UCSD-AML1 (cell line): ENCODE results near the gene TLR5.

Experiments
- DNase-seq: peaks from one replicate; lab custom pipeline; 2025; ENCODE audit not compliant: unreplicated experiment; lab: John Stamatoyannopoulos, UW

Gene TLR5

DNA sequence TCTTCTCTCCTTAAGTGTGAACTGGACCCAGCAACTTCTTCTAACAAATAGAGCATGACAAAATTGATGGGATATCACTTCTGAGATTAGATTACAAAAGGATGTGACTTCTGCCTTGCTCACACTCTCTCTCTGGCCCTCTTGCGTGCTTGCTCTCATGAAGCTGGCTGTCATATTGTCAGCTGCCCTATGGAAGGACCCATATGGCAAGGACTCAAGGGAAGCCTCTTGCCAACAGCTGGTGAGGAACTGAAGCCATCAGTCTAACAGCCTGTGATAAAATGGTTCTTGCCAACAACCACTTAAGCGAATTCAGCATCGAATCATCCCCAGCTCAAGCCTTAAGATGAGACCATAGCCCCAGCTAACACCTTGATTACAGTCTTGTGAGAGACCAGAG is 4.8 kb upstream of the TLR5 start:
- DNase-seq = no peak

DNA sequence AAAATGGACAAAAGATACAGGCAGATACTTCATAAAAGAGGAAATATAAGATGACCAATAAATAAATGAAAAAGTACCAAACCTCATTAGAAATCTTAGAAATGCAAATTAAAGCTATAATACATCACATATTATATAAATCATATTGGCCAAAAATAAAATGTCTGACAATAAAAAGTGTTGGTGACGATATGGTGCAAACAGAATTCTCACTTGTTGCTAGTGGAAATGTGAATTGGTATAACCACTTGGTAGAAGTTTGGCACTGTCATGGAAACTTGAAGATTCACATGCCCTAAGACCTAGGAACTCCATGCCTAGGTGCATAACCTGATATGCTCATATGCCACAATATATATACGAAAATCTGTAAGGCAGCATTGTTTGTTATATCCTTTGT is 4.4 kb upstream of the TLR5 start:
- no peak for DNase-seq

DNA sequence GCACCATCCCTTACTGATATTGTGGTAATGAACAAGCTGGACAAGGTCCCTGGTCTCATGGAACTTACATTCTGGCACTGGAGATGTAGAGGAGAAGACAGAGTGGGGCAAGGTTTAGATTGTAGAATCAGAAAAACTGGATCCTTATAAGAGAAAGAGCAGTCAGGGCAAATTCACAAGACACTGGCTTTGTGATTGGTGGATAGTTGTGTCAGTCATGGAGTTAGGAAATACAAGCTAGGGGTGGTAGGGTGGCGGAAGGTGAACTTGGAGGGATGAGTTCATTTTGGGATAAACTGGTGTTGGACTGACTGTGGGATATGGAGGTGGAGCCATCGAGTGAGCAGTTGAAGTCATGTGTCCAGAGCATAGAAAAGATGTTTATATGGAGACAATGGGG is 3.7 kb upstream of the TLR5 start:
- no peak for DNase-seq

DNA sequence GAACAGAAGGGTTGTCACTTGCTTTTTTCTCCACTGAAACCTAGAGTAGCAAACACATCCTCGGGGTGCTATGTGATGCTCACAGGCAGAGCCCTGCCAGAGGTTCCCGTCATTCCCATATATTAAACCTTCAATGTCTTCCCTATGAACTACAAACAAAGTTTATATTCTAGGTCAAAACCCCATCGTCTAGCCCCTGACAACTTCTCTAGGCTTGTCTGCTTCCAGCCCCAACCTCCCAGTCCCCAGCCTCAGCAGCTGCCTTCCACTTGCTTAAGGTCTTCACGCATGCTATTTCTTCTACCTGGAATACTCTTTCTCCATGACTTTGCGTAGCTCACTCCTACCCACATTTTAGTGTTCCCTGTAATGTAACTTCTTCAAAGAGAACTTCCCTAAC is 1.9 kb upstream of the TLR5 start:
- no peak for DNase-seq

DNA sequence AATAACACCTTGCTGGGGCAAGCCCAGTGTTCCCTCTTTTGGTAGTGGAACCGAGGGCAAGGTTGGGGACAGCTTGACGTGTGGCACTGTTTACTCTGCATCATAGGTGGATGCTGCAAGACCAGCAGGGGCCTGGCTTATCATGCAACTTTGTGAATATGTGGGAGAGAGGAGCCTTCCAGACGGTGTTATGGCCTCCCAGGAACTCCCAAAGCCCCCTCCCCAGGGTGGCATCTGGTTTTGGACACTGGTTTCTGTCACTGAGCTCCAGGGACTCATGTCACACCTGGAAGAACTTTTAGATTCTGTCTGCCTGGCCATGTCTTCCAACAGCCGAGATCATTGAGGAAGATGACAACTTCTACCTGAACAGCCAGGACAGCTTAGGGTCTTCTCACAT is 1.4 kb upstream of the TLR5 start:
- no peak for DNase-seq

DNA sequence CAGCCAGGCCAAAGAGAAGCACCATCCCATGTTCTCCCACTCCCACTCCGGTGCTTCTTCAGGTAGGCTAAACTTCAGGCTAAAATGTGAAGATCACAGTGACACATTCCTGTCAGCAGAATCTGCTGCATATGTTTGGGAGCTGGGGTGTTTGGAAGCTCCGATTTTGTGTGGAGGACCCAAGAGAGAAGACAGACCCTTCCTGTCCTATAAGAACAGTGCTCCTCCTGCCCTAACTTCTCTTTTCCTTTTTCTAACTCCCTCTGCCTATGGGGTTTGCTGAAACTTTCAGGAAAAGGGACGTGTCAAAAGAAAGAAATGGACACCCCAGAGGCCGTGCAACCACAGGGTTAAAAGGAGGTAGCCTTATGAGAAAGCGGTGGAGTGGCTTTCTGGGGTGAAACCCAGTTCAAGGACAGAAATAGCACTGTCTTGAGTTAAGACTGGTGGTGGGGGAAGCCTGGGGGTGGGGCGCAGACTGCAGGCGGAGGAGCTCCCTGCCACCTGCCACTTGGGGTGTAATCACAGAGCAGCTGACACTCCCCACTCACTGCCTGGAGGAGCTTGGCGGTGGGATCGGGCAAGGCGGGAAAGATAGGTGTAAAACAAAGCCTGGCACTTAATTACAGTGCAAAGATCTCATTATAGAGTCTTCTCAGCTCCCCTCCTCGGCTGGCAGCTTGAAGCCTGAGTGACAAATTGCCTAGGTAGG is 645 bp upstream of the TLR5 start:
- peak; percentile 57 for DNase-seq

DNA sequence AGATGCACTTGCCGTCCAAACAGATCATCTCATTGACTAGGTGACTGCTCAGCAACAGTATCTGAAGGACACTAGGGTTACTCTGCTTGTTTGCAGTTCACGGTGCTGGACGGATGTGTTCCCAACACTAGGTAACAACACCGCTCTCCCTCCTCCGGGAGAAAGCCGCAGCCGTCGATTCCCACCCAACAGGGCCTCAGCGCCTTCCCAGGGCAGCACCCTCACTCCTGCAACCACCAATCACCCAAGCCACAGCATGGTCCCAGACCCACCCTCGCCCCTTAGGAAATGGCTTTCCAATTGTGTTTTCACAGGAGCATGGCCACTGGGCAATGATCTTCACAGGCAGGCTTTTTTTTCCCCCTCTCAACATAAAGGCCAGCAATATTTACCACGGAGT is 779 bp downstream of the TLR5 start:
- DNase-seq = no peak

DNA sequence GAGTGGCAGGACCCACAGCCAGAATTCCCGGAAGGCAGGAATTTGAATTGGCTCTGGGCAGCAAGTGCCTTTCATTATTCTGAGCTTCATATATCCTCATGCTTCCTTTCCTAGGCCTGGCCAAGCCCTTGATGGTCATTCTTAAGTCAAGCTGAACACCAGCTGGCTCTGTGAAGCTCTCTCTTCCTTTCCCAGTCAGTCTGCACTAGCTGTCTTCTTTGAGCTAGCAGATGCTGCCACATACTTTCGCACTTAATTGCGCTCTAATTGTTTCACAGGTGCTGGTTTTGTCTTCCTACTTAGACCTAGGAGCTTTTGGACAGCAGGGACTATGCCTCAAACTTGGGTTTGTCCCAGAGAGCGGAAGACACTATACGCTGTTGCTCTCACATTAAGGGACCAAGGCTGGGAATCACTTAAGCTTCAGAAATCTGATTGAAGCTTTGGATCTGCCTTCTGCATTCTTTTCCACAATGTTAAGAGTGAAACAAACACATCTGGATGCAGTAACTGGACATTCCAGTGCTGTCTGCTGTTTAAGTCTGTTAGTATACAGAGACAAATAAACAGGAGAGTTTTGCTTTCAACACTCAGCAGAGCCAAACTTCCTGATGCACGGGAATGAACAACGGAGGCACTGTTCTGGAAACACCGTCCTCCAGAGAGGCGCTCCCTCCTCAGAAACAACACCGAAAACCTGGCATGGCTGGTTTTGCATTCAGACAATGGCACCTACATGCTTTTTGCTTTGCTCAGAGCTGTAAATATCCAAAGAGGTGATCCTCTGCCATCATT is 2.2 kb downstream of the TLR5 start:
- DNase-seq = no peak

DNA sequence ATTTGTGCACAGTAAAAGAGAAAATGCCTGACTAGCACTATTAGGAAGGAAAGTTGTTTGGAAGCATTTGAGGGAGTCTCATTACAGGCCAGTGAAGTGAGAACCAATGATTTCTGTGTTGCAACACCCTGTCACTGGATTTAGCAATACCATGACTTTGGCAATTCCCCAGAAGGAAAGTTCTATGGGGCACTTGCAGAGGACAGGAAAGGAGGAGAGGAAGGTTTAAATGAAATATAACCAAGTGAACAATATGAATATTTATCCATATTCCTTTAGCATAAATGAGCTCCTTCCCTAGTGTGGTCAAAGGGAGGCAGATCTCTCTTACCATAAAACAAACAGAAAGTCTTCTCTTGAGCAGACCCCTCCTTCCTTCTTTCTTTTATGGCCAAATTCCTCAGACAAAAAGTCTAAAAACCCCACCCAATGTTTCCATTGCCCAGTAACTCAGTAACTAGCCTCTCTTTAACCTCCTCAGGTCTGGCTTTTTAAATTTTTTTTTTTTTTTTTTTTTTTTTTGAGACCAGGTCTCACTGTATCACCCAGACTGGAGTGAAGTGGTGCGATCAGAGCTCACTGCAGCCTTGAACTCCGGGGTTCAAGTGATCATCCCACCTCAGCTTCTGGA is 5.5 kb downstream of the TLR5 start:
- no peak for DNase-seq

DNA sequence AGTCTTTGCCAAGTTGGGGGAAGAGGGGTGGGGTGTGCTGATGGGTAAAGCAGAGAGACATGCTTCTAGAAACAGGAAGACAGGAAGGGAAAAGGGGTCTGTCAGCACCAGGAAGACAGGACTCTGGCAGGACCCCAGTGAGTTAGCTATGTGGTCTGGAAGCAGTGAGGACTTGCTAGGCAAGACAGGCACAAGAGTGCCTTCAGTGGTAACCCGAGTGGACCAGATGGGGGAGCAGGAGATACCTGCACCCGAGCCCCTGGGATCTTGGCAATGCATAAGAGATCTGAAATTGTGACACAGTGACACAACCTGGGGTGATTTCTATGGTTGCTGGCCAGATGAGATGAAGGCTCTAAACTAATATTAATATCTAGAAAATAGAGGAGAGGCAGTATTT is 7.0 kb downstream of the TLR5 start:
- DNase-seq = no peak

DNA sequence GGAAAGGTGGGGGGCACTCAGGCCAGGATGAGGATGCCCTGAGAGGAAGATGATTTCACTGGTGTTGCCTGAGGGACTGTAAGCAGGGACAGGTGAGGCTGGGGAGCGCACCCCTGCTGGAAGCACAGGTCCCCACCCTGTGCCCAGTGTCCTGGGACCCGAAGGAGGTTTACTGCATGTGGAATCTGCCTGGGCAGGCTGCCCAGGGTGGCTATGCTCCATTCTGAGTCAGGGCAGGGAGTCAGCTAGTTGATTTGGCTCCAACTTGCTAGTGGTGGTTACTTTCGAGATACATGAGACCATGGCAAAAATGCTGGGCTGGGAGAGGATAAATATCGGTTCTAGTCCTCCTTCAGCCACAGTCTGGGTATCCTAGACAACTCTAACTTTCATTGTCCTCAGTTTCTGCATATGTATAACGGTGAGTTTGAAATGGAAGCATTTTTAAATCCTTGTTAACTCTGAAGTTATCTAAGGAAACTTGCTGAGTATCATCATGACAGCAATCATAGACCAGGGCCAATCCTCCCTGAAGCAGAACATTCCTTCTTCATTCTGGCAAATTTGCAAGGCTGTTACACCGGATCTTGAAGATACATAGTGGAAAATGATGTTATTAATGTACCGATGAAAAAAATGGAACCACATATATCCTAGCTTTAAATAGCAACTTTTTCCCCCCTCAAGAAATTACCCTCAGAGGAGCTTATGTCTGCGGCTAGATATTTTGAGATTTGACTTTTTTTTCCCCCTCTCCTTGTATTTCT is 7.7 kb downstream of the TLR5 start:
- no peak for DNase-seq

DNA sequence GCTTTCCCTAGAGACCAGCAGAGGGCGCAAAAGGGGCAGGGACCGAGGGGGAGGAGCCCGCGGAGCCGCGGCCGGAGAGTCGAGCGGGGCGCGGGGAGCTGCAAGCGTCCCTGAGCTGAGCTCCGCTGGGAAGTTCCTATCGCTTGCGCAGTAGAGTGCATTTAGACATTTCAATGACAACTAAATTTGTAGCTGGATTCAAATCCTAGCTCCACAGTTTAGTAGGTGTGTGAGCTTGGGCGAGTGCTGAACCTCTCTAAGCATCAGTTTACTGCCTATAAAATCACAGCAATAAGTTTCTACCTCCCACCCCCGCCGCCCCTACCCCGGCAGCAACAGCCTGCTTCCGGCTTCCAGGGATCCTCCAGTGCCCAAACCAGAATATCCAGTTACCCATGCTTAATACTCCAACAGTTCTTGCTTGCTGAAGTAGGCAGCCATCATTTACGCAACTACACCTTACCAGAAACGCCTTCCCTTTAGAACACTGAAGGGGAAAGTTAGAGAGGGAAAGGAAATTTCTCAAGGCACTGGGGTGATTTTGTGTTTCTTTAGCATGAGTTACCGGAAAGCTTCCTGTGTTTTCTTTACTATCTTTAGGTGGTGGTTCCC is 9.1 kb downstream of the TLR5 start:
- DNase-seq = peak; percentile 75

DNA sequence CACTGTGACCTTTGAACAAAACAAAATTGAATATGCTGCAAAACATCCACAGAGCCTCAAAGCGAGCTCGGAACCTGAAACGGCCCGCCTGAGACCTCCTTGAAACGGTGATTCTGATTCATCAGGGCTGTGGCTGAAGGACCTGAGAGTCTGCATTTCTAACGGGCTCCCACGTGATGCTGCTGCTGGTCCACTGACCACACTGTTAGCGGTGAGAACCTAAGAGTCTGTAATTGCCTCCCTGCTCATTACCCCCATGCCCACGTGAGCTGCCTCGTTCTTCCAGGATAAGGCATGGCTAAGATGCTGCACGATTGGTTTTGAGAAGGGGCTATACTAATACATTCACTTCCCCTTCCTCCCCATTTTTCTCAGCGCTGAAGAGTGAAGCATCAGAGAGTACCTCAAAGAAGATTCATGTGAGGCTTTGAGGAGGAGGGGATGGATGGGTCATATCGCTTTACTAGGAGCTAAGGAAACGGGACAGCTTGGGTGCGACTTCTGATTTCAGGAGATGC is 9.7 kb downstream of the TLR5 start:
- no peak for DNase-seq

DNA sequence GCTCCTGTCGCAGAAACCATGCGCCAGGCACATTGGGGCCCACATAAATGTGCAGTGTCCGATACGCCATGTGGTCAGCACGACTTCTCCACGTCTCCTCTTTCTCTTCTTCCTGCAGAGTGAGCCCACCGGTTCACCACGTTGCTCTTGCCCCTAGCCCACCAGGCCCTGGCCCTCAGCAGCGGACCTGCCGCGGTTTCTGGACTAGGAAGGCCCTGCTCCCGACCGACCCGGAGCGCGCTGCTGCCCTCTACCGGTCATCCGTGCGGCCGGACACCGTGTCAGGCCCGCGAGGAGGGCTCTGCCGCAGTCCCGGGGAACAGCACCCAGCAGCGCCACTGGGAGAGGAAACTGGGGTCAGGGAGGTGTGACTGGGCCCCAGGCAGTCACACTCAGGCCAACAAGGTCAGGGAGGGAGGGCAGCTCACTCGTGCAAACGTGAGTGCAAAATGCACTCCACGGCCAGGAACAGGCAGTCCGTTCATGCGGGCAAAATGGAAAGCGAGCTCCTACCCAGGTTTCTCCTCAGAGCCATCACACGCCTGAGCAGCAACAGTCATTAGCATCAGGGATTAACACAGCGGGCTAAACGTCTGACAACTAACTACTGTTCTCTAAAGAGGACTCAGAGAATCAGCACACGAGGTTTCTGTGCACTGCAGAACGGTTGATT is 13.7 kb downstream of the TLR5 start:
- peak; percentile 60 for DNase-seq

DNA sequence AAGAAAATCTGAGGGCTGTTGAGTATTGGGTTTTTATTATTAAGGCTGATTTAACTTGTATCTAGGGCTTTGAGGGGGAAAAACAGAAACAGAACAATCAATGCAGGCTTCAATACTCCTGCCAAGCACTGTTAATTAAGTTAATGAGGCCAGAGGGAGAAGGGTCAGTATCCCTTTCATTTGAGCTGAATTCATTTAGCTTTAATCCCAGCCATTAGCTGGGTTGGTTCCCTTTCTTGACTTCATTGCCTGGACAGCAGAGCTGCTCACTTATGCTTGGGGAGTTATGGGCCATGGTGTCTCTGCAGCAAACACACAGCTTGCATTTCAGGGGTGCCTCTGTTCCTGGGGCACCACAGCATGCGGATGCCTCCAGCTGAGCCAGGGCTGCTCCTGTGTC is 16.3 kb downstream of the TLR5 start:
- DNase-seq = no peak

DNA sequence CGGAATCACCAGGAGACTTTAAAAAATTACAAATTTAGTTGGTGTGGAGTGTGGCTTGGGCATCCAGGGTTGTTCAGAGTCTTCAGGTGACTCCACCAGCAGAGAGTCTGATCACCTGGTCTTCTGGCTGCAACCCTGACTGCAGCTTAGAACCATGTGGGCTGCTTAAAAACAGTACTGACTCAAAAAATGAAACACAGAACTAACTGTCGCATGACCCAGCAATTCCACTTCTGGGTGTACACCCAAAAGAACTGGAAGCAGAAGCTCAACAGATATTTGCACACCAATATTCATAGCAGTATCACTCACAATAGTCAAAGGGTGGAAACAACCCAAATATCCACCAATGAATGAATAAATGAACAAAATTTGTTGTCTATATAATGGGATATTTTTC is 17.3 kb downstream of the TLR5 start:
- DNase-seq = no peak

DNA sequence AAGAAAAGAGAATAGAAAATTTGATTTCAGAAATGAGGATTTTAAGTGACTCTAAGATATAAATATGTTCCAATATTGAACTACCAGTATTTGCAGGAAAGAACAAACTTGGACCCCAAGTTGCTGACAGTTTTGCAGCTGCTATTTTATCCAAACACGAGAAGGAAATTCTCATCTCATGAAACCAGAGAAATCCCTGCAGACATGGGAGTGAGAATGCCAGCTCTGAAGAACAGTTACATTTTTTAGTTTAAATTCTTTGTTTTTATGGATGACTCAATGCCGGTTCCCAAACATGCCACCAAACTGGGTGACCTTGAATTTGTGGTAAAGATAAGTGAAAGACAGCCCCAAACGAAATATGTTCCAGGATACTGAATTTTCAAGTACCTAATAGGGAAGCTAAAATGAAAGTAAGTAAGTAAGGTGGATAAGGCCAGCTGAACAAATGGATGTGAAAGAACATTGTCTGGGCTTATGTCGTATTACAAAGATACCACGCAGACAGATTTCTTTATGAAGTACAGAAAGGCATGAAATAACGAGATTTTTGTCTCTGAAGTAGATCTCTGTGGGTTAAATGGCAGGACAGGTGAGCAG is 19.9 kb downstream of the TLR5 start:
- no peak for DNase-seq

DNA sequence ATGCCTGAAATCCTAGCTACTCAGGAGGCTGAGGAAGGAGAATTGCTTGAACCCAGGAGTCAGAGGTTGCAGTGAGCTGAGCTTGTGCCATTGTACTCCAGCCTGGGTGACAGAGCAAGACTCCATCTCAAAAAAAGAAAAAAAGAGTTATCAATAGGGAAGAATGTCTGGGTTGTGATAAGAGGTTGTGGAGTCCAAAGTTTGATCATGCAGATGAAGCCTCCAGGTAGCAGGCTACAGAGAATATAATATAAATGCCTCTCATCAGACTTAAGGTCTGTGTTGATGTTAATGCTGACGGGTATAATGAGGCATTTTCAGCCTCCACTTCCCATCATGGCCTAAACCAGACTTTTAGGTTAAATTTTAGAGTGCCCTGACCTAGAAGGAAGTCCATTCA is 24.6 kb downstream of the TLR5 start:
- DNase-seq = no peak

DNA sequence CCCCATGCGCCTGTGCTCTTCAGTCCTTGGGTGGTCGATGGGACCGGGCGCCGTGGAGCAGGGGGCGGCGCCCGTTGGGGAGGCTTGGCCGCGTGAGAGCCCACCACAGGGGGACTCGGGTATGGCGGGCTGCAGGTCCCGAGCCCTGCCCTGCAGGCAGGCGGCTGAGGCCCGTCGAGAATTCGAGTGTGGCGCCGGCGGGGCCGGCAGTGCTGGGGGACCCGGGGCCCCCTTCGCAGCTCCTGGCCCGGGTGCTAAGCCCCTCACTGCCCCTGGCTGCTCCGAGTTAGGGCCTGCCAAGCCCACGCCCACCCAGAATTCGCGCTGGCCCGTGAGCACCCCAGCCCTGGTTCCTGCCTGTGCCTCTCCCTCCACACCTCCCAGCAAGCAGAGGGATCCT is 26.1 kb downstream of the TLR5 start:
- DNase-seq = no peak

DNA sequence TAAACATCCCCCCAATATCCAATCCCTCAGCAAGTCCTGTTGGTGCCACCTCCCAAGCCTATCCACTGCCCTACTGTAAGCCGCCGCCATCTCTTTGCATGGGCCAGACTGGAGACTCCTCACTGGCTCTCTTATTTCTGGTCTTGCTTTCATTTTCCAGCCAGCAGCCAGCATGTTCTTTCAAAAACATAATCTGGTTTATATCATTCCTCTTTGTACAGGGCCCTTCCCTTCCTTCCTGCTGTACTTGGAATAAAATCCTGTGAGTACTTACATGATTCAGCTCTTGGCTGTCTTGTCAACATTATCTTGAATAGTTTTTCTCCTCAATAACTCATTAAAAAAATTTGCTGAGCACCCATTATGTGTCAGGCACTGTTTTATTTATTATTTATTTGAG is 28.2 kb downstream of the TLR5 start:
- no peak for DNase-seq
